Cardiac fibroblast (primary cell): ENCODE results near the gene PLA2G5.
A peak's percentile ranks its signal among the peaks of the same experiment; 100 is the strongest.
"Not testable (repeated sequence)": the region's sequence is repeated elsewhere in the genome, so short reads cannot be mapped to it uniquely, and the experiment has no call there.

Source experiments
- DNase-seq, 2 donors: peaks; one replicate each; pipeline versions ENCODE4 v3.0.0 to v3.0.0-alpha.2; 2010; ENCODE audit warnings: low read depth in 2 of 2
- H3K4me3 ChIP-seq, 2 donors: replicated peaks in 1 of 2; 1 replicate in 1 of 2; 2 replicates in 1 of 2; pipeline ENCODE4 v1.5.1; 2011; ENCODE audit warnings: low read depth in 2 of 2, low read length in 2 of 2, mild to moderate bottlenecking in 2 of 2, moderate library complexity in 1 of 2
- TF ChIP-seq, protein P1 (sequence below): IDR thresholded peaks from one replicate; pipeline ENCODE4 v1.5.1; 2011; ENCODE audit warnings: low read depth, mild to moderate bottlenecking, low read length, inconsistent platforms

Gene PLA2G5

DNA sequence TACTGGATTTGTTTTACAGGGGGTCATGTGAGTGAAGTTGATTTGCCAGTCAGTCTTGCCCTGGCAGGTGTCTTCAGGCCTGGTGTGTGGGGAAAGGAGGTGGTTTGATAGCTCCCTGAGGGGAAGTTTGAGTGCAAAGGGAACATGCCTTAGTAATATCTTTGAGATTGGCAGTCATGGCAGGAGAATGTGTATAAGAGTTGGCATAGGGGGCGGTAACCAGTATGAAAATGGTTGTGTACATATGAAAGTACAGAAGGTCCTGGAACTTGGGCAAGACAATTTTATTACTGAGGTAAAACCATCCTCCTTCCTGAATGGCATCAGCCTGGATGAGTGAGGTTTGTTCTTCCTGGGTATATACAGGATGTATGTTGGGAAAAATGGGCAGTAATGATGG, 37.6 kb upstream of the PLA2G5 start:
- DNase-seq: no peak
- TF ChIP-seq, protein P1, sequence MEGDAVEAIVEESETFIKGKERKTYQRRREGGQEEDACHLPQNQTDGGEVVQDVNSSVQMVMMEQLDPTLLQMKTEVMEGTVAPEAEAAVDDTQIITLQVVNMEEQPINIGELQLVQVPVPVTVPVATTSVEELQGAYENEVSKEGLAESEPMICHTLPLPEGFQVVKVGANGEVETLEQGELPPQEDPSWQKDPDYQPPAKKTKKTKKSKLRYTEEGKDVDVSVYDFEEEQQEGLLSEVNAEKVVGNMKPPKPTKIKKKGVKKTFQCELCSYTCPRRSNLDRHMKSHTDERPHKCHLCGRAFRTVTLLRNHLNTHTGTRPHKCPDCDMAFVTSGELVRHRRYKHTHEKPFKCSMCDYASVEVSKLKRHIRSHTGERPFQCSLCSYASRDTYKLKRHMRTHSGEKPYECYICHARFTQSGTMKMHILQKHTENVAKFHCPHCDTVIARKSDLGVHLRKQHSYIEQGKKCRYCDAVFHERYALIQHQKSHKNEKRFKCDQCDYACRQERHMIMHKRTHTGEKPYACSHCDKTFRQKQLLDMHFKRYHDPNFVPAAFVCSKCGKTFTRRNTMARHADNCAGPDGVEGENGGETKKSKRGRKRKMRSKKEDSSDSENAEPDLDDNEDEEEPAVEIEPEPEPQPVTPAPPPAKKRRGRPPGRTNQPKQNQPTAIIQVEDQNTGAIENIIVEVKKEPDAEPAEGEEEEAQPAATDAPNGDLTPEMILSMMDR: no peak

DNA sequence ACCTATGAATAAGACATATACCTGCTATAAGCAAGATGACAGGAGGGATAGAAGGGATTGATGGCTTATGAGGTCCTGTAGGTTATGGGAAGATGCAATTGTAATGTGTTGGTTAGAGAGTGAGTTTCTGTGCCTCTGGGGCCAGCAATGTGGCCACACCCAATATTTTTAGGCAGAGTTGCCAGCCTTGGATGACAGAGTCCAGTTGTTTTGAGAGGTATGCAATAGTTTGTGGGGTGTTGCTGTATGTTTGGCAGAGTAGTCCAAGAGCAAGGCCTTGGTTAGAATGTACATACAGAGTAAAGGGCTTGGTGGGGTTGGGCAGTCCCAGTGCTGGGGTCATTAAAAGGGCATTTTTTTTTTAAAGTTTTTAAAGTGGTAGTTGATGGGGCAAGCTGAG, 36.6 kb upstream of the PLA2G5 start:
- H3K4me3 ChIP-seq: no peak overlapping the region
- TF ChIP-seq, protein P1: no peak
- peak in 1 of 2 donors; percentile 59 for DNase-seq

More for the DNA sequence above, 37.6 kb upstream of the PLA2G5 start:
- no peak overlapping the region for H3K4me3 ChIP-seq

DNA sequence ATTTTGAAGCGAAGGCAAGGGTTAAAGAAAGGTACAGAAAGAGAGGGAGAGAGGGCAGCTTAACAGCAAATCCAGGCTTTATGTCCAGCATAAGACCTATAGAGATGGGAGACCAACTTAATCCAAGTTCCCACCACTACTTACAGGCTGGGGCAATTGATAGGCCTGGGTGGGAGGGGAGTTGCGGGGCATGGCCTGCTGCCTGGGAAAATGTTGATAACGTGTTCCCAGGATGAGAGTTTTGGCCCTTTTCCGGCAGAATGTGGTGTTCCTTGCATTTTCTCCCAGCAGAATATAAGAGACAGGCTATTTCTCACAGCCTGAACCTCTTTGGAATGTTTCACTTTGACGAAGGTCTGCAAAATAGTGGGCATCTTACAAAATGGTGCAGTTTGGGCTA, 34.9 kb upstream of the PLA2G5 start:
- DNase-seq: peak in 1 of 2 donors; percentile 95
- TF ChIP-seq, protein P1: no peak
- H3K4me3 ChIP-seq: no peak overlapping the region

DNA sequence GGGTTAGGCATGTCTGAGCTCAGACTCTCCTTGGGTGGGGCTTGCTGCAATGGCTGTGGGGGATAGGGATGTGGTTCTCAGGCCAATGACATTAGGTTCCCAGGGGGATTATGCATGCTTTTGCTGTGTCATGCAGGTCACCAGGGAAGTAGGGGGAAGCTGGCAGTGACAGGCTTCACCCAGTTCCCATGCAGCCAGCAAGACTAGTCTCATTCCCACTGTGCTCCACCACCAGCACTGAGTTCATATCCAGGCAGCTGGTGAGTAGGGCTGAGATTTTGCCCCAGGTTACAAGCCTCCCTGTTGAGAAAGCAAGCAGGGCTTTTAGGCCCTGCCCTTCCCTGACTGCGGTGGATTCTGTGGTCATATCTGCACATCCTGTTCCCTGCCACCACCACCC, 32.1 kb upstream of the PLA2G5 start:
- no peak for DNase-seq
- TF ChIP-seq, protein P1: no peak
- no peak overlapping the region for H3K4me3 ChIP-seq

DNA sequence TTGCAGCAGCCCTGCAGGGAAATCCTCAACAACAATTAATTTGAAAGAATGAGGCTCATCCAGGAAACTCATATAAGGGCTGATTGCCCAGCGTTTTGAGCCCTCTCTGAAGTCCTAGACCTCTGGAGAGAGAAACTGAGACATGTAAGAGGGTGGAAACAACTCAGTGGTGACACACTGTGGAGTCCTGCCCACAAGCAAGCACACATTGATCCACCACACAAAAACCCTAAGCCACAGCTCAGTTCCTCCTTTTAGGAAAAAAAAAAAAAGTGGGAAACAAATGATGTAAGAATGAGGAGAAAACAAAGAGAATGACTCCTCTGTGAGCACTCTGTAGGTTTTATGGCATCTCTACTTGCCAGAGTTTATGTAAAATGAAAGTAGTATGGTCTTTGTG, 22.9 kb upstream of the PLA2G5 start:
- TF ChIP-seq, protein P1: no peak
- no peak for DNase-seq
- no peak overlapping the region for H3K4me3 ChIP-seq

DNA sequence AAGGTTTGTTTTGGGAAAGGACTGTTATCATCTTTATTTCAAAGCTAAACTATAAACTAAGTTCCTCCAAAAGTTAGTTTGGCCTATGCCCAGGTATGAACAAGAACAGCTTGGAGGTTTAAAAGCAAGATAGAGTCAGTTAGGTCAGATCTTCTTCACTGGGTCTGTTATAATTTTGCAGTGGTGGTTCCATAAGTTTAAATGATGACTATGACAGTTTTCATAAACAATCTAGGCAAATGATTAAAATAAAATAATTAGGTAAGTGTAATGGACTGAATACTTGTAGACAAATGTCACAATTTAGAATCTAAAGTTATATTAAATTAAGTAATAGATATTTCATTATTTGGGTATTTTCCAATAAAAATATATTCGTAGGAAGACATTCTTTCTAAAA, 21.4 kb upstream of the PLA2G5 start:
- no peak for DNase-seq
- TF ChIP-seq, protein P1: no peak
- no peak overlapping the region for H3K4me3 ChIP-seq

DNA sequence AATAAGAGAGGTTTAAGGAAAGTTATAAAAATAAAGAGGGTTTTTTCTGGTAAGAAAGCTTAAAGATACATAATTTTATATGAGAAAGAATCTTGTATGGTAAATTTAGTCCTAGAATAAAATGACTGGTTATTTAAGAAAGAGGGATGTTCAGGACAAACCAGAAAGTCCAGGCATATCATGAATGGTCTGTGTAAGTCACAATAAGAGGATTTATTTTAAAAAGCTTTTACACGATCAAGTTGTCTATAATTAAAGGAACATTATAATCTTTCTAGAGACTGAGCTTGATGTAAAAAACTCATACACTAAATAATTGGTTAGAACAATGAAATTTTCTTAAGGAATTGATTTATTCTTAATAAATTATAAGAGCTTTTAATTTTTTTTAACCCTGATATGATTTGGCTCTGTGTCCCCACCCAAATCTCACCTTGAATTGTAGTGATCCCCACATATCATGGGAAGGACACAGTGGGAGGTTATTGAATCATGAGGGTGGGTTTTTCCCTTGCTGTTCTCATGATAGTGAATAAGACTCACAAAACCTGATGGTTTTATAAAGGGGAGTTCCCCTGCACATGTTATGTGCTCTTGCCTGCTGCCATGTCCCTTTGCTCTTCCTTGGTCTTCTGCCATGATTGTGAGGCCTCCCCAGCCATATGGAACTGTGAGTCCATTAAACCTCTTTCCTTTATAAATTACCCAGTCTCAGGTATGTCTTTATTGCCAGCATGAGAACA, 20.8 kb upstream of the PLA2G5 start:
- DNase-seq, H3K4me3 ChIP-seq: not testable (repeated sequence)
